Upper lobe of left lung (tissue), 4 donors: Measurements from ENCODE around the gene MED22.

Experiments used
- POLR2A ChIP-seq, 4 donors: fragments of 450-650 bp; IDR thresholded peaks; one replicate each; pipeline ENCODE4 v1.5.1; 2016 to 2017; ENCODE audit warnings: antibody characterized with exemption in 4 of 4, mild to moderate bottlenecking in 2 of 4
- TF ChIP-seq, protein P1 (sequence below), 6 experiments: fragments of 450-650 bp in 4 of 6; fragments of 200-600 bp in 2 of 6; sonication (generic) in 2 of 6; IDR thresholded peaks; one replicate each; pipeline ENCODE4 v1.5.1; 2016 to 2019; ENCODE audit warnings: antibody characterized with exemption in 6 of 6

DNA sequence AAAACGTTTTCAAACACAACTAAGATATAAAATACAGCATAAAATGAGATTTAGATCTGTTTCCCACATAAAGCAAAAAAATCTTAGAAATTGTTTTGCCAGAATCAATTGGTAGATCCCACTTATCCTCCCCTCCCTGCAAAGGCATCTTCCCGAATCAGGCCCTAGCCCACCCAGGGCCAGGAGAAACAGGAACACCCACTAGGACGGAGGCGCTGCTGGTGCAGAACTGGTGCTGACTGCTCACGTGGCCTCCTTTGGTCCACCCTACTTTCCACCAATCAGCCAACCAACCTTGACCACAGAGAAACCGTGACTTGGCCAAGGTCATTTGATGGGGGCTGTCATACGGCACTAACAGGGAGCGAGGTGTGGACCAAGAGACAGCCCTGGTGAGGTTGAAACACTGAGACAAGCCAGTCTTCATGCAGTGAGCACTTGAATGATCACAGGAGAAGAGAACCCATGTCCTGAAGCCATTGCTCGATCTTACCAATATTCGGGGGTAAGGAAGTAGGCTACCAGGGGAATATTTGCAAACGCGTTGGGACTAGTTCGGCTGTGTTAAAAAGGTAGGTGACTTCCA, 13.7 kb upstream of the MED22 start:
- TF ChIP-seq, protein P1, sequence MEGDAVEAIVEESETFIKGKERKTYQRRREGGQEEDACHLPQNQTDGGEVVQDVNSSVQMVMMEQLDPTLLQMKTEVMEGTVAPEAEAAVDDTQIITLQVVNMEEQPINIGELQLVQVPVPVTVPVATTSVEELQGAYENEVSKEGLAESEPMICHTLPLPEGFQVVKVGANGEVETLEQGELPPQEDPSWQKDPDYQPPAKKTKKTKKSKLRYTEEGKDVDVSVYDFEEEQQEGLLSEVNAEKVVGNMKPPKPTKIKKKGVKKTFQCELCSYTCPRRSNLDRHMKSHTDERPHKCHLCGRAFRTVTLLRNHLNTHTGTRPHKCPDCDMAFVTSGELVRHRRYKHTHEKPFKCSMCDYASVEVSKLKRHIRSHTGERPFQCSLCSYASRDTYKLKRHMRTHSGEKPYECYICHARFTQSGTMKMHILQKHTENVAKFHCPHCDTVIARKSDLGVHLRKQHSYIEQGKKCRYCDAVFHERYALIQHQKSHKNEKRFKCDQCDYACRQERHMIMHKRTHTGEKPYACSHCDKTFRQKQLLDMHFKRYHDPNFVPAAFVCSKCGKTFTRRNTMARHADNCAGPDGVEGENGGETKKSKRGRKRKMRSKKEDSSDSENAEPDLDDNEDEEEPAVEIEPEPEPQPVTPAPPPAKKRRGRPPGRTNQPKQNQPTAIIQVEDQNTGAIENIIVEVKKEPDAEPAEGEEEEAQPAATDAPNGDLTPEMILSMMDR (IDR thresholded peaks at IDR 0.05), result no peak
- no peak for TF ChIP-seq POLR2A (IDR thresholded peaks at IDR 0.05)
